Amygdala (tissue), 56 donors: ENCODE data around the gene LRRC28.

Experiments used
- DNase-seq, 56 donors: peaks; one replicate each; lab custom pipeline; 2025; lab: John Stamatoyannopoulos, UW

The LRRC28 gene

DNA sequence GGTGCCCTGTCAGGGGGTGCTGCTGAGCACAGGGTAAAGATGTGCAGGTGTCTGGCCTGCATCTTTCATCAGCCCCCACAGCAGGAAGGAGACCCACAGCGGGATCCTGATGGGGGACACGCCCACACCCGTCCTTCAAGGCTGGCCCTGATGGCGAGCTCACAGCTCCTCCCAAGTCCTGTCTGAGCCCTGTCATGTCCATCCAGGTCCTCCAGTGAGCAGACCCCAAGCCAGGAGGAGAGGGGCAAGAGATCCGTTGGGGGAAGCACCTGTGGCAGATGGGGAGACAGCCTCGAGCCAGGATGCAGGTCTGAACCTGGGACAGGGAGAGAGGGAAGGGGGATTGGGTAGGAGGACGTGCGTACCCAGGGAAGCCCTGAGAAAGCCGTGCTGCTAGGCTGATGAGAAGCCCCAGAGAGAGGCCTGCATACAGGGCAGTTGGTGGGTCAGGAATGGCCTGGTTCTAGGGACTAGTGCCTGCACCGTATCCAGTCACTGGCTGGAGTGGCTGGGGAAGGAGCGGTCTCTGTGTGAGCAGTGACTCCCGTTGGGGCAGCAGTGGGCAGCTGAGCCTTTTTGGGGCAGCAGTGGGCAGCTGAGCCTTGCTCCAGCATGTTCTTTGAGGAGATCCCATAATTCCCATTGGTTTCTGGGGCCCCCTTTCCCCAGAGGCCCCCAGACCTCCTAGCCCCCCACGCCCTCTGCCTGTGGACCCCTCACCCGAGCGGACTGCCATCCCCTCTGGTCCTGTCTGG, 181.2 kb downstream of the LRRC28 start:
- DNase-seq = no peak

DNA sequence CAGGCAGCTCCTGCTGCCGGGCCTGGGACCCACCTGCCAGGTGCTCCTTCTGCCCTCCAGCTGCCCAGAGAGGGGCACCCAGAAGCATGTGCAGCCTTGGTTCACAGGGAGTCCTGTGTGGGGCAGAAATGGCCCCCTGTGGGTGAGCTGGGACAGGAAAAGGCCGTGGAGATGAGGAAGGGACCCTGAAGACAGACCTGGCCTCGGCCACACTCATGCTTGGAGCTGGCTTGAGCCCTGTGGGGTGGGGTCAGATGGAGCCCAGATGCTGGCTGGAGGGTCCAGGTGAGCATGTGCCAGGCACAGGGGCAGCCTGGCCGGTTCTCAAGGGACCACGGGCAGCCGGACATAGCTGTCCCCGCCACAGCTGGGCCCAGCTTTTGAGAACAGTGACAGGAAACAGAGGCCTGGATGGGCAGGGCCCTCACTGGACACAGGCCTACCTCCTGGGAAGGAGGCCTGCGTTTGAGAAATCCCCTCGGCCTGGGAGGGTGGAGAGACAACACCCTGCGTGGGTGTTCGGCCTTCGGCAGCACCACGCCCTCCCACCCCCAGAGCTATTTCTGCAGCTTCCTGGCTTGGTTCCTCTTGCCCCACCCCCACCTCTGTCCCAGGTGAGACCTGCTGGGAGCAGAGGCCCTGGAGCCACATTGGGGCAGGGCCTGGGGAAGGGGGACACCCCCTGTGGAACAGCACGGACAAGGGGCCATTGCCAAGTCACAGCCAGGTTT, 181.9 kb downstream of the LRRC28 start:
- no peak for DNase-seq

DNA sequence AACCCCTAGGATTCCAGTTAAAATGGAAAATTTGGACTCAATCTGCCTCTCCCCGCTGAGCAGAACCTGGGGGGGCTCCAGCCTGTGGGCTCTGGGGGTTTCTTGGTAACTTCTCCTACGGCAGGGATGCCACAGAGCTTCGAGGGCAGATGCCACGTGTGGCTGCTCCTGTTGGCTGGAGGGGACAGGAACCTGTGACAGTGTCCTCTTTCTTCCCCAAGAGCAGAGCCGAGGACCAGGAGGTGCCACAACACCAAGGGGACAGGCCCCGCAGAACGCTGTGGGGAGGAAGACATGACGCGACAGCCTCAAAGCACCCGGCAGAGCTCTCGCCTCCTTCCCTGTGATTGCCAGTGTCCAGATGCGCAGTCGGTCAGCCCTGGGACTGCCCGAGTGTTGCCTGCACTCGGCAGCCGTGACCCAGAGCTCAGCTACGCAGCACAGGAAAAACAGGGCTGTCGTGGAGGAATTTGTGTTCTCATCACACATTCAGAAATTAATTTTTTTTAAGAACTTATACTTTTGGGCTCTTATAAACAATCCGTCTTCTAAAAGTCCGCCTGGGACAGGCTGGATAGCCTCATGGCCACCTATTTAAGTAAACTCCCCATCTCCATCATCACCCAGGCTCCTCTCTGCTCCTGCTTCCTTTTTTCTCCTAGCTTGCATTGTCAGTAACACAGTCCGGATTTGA, 182.6 kb downstream of the LRRC28 start:
- DNase-seq = no peak

DNA sequence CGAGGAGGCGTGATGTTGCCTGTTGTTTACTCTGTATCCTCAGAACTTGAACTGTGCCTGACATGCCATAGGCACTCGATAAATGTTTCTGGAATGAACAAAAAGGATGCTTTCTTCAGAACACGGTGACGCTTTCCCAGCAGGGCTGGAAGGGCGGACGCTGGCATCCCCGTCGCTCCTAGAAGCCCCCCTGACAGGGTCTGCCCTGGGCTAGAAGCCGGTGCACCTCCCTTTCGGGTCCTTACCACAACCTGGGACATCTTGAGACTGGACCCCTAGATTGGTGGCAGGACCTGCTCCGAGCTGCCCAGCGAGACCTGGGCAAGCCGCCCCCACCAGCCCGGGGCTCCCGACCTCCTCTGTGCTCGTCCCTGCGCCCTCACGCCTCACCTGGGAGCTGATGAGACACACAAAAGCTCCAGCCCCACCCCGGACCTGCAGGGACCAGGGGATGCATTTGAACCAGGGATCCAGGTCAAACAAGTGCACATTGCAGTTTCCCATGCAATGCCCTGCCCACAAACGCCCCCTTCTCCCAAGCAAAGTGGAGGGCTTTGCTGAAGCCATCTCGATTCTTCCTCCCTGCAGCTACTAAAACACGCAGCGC, 183.3 kb downstream of the LRRC28 start:
- no peak for DNase-seq

DNA sequence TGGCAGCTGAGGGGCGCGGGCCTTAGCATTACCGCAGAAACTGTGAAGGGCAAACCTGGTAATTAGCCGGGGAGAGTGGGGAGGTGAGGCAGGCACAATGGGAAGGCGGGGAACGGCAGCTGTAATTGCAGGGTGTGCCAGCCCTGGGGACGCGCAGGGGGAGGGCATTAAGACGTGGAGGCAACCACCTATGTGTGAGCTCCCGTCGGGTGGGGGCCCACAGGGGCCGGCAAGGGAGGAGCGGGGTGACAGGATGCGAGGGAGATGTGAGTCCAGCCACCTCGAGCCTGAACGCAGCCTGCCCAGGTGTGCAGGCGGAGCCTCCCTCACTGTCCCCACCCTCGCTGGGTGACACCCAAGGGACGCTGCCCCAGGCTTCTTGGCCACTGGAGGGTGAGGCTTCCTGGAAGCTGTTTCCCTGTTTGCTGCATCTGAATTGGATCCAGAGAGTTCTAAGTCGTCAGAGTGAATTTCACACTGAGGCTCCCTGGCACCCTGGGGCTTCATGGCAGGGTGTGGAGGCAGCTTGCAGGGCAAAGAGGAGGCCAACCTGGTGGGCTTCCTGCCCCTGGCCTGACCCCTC, 183.9 kb downstream of the LRRC28 start:
- no peak for DNase-seq

DNA sequence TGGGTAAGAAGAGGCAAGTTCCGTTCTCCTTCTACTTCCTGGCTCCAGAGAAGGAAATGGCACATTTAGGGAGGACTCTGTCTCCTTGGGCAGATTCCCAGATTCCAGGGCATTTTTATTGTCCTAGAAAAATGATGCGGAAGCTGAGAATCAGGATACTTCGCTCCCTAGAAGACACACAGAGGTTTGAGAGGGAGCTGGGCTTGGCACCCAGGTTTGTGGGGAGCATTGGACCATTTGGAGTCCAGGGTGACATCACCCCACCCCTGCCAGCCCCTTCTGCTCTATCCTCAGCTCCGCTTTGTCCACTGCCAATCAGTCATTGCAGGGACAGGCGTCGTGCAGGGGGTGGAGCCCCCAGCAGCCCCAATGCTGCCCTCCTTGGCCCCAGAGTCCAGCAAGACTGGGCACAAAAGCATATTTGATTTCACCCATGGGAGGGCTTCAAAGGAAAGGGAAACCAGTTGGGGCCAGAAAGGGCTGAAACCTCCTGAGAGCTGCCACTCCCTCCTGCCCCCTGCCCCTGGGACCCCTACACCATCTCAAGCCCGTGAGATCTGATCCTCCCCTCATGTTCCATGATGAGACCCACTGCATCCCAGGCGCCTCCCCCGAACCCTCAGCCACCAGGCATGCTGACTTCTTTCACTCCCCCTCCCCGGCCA, 184.7 kb downstream of the LRRC28 start:
- DNase-seq = no peak

DNA sequence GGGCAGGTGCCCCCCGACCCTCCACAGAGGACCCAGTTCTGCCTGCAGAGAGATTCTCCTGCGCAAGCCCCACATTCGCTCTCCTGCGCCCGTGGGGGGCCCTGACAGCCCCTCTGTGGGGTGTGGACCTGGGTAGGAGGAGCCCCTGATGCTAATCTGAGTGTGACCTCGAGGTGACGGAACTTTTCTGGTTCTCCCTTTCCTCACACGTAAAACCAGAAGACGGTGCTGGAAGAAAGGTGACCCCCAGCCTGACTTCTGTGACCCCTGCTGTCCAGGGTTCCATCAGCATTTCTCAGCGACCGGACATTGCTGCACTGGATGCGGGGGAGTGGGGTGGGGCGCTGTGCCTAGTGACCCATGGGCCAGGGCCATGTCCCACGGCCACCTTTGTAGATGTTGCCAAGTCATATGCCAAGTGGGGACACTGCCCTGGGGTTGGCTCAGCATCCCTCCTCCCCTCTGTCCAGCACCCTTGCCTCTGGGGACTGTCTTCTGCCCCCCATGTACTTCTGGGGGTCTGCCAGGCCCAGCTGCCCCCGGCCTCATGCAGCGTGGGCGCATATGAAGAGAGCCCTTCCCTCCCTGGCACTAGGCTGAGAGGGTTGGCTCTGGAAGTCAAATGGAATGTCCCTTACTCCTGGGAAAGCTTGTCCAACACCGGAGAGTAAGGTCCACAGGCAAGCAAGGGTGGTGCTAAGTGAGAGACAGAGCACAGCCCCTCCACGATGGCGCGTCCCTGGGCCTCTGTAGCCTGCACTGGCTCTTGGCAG, 185.4 kb downstream of the LRRC28 start:
- DNase-seq = no peak

DNA sequence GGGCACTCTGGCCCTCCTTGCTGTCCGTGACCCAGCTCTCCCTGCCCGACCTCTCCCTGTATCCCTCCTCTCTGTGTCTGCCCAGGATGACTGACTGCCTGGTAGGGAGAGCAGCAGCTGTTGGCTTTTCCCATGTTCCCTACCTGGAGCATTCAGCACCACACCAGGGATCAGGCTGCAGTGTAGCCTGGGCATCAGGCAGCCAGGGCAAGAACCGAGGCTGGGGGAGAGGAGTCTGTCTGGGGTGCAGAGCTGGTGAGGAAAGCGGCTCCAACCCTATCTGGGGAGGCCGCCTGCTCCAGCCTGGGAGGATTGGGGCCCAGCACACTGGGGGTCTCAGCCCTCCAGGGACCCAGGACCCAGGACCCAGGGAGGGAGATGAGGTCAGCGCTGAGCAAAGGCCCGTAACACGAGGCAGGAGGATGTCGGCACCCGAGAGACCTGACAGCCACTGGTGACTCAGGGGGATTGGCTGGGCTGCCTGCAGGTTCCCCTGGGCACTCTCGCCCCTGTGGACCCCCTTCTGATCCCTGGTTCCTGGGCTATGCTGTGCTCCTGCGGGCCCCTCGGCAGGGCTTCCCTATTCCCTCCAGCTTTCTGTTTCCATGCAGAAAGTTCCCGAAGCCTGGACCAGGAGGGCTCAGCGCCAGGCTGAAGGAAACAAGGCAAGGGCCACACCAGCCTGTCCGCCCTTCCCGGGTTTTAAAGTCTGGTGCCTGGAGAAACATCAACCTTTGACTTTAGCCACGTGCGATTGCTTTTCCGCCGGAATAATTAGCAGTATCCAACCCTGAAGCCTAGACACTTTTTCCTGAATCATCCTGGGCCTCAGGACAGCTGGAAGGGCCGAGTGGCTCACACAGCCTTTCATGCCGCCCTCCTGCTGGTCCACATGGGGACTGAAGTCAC, 186.3 kb downstream of the LRRC28 start:
- no peak for DNase-seq

DNA sequence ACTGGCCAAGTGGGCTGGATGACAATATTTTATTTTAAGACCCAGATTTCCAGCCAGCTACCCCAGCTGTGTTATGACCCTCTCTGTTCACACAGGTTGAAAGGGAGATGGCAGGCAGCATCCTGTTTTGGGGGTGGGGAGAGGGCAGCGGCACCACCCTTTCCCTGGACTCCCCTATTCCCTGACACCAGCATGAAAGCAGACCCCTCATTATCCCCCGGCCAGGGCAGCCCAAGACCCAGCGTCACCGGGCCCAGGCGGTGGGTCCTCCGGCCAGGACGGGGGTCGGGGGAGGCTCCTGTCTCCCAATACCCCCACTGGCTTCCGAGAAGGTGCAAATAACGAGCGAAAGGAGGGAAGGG, 186.9 kb downstream of the LRRC28 start:
- no peak for DNase-seq

DNA sequence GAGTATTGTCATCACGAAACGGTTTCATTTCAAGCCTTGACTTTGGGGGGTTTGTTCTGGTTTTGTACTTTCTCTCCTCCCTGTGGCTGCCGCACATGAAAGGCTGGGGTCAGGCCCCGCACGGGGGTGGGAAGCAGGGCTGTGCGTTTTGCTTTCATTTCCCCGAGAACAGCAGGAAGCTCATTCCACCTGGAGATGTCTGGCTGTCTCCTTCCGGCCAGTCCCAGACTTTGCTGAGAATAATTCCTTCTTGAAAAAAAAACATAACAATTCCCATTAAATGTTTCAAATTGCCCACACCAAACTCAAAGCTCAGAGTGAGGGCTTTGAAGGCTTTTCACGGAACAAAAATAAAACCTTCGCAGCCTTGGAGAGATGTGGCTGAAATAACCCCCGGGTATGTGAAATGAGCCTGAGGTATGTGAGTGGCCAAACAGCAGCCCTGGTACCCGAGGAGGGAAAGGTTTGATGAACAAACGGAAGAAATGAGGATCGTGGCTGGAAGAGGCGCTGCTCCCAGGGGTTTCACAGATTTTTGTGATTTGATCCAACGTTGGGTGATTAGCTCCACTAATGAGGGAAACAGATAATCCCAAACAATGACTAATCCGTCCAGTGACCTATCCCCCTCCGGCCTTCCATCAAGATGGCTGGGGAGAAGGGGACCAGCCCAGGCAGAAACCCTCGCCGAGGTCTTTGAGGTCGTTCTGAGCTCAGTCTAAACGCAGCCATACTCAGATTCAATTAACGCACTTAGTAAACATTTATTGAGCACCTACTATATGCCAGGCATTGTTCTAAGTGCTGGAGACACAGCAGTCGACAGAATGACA, 187.6 kb downstream of the LRRC28 start:
- DNase-seq = no peak

DNA sequence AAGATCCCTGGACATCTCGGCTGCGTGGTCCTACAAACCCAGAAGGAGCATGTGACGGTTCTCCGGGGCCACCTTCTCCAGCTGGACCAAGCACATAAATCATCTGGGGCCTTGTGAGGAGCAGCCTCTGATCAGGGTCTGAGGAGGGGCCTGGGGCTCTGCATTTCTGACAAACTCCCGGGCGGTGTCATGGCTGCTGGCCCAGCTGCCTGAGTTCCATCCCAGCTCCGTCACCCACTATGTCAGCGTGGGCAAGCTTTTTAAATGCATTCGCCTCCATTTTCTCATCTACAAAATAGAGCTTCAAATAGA, 188.2 kb downstream of the LRRC28 start:
- DNase-seq = no peak

DNA sequence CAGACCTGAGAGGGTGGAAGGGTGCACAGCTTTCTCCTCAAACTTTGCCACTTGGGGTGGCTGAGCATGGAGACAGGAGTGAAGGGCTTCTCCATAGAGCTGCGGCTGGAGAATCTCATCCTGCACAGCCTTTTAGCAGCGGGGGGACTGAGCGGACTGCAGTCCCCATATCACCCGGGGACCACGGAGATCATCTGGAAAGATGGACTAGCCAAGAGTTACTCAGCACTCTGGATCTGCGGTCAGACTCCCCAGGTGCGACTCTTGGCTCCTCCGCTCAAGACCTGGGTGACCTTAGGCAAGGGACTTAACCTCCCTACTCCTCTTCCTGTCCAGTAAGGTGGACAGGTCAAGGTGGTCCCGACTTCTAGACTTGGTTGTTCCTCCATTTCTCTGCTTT, 188.7 kb downstream of the LRRC28 start:
- DNase-seq = no peak
